GM19193 (cell line): ENCODE data around the gene CIROP.

Source experiments
- POLR2A ChIP-seq: IDR thresholded peaks from 4 replicates; pipeline ENCODE4 v1.6.1; 2011; ENCODE audit not compliant: insufficient read depth, insufficient read length; ENCODE audit errors: extremely low read depth

CIROP gene

GRCh38 chr14:23104591-23105347 is at the start of gene CIROP:
Gene CIROP, minus strand, starts transcription at chr14:23104989. Its CDS starts 69 bp downstream, at chr14:23104920.
- no peak for TF ChIP-seq POLR2A

GRCh38 chr14:23153851-23154796 is 49.3 kb upstream of the CIROP start:
- TF ChIP-seq POLR2A, result no peak

DNA sequence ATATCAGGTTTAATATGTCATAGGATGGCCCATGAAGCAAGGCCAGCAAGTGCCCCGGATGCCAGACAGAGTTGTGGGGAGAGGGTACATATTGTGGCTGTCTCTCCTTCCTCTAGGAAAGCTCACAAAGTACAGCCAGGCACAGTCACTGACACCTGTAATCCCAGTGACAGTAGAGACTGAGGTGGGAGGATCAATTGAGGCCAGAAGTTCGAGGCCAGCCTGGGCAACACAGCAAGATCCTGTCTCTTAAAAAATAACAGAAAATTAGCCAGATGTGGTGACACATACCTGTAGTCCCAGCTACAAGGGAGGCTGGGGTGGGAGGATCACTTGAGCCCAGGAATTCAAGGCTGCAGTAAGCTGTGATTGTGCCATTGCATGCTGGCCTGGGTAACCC is 46.6 kb upstream of the CIROP start:
- no peak for TF ChIP-seq POLR2A

- no peak for TF ChIP-seq POLR2A
Observed at GRCh38 chr14:23149745-23150144, 45.0 kb upstream of the CIROP start.

- no peak for TF ChIP-seq POLR2A
Observed at GRCh38 chr14:23148591-23149249, 43.9 kb upstream of the CIROP start.

GRCh38 chr14:23147676-23148075 is 42.9 kb upstream of the CIROP start:
- no peak for TF ChIP-seq POLR2A

DNA sequence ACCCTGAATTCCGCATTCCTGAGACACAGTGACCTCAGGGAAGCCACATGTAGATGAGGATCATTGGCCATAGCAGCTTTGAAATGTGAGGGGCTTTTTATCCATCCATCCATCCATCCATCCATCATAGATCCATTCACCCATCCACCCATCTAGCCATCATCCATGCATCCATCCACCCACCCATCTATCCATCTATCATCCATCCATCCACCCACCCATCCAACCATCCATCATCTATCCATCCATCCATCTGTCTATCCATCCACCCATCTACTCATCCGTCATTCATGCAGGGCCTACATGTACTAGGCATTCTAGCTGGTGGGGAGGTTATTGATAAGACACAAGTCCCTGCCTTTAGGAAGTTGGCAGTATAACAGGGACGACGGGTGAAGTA is 42.2 kb upstream of the CIROP start:
- no peak for TF ChIP-seq POLR2A

DNA sequence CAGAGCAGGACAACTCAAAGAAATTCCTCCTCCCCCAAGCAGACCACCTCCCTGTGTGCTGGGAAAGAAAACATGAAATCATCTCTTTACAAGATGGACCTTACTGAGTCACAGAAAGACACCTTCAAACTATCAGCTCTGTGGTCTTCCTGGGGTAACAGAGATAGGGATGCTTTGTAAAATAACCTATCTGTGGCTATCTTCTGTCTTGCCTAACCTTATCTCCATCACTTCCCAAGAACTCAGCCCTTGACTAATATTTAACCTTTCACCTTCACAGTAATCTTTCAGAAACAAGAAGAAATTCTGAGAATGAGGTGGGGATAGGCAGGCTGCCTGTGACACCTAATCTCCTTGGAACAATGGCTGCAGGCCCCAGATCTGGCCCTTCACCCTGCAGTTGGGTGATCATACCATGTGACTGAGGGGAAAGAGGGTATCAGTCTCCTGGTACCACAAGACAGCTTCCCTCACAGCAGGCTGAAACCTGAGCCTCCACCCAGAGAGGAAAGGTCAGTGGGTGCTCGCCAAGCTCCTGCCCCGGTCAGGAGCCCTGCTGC is 41.6 kb upstream of the CIROP start:
- TF ChIP-seq POLR2A, result no peak

DNA sequence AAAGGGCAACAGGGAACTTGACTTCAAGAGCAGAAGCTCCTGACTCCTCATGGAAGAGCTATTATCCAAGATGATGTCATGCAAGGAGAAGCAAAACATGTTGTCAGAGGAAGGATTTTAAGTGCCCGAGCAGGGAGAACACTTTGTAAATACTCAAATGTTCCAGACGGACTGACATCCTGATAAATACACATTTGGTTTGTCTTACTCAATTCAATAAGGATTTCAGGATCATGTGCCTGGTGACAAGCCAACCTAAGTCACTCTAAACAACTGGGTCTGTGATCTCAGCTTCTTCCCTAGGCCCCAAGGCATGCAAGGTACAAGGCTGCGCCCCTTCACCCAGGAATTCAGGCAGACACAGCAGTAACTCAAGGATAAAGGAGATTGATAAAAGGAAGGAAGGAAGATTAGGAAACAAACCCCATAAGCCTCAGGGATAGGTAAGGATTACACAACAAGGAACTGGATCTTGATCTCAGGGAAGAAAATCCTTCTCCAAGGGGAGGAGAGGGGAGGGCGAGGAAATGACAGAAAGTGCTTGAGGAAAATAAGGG is 41.1 kb upstream of the CIROP start:
- no peak for TF ChIP-seq POLR2A

GRCh38 chr14:23143911-23144310 is 39.1 kb upstream of the CIROP start:
- TF ChIP-seq POLR2A, result no peak

DNA sequence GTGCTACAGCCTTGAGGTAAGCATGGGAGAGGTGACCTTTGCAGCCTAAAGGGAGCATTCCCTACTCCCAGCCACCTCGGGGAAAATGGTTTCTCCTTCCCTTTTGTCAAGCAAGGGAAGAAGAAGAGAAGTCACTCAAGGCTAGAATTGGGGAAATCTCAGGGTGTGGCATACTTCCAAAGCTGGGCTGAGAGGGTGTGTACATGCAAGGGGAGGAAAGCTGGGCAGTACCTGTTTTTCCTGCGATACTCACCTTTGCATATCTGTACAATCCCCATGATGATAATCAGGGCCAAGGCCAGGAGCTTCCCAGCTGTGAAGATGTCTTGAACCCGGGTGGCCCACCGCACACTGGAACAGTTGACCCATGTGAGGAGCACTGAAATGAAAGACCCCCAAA is 38.0 kb upstream of the CIROP start:
- no peak for TF ChIP-seq POLR2A

GRCh38 chr14:23141706-23142444 is 37.1 kb upstream of the CIROP start:
- no peak for TF ChIP-seq POLR2A

GRCh38 chr14:23140371-23140770 is 35.6 kb upstream of the CIROP start:
- no peak for TF ChIP-seq POLR2A

DNA sequence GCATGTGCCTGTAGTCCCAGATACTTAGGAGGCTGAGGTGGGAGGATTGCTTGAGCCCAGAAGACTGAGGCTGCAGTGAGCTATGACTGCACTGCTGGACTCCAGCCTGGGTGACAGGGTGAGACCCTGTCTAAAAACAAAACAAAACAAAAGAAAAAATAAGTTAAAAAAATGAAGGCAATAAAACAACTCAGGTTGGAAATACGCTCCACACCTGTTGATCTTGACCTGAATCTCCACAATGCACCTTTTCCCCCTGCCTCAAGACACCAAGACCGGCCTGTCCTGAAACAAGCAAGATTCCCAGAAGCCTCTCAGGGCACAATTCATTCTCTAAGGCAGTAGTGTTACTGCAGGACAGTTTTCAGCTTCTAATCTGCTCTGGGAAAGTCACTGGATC is 35.1 kb upstream of the CIROP start:
- TF ChIP-seq POLR2A, result no peak
